Activated CD4-positive, CD25-positive, alpha-beta regulatory T cell treated with anti-CD3 and anti-CD28 coated beads, Interleukin-2, amount 50 U/mL, for 24 hours (primary cell): ENCODE measurements around the gene NOSTRIN.
"Not testable (repeated sequence)": the region's sequence is repeated elsewhere in the genome, so short reads cannot be mapped to it uniquely, and the experiment has no call there.

Experiments used
- ATAC-seq, 2 donors: fragments of 150-1000 bp; cut with Tn5 transposase; one replicate each; pipeline ENCODE4 v1.10.0; 2021; ENCODE audit warnings: mild to moderate bottlenecking in 1 of 2, moderate library complexity in 1 of 2

Gene NOSTRIN

GRCh38 chr2:168819829-168820489 is 17.5 kb downstream of the NOSTRIN start:
- ATAC-seq: no peak

GRCh38 chr2:168821577-168821976 is 19.1 kb downstream of the NOSTRIN start:
- no peak for ATAC-seq

GRCh38 chr2:168821992-168822391 is 19.6 kb downstream of the NOSTRIN start:
- no peak for ATAC-seq

- ATAC-seq: no peak
Observed at GRCh38 chr2:168825126-168825525, 22.7 kb downstream of the NOSTRIN start.

- no peak for ATAC-seq
Observed at GRCh38 chr2:168830958-168831357, 28.5 kb downstream of the NOSTRIN start.

GRCh38 chr2:168831662-168832061 is 29.2 kb downstream of the NOSTRIN start:
- no peak for ATAC-seq

- ATAC-seq: no peak
Observed at GRCh38 chr2:168835969-168836368, 33.5 kb downstream of the NOSTRIN start.

GRCh38 chr2:168841445-168841844 is 39.0 kb downstream of the NOSTRIN start:
- no peak for ATAC-seq

DNA sequence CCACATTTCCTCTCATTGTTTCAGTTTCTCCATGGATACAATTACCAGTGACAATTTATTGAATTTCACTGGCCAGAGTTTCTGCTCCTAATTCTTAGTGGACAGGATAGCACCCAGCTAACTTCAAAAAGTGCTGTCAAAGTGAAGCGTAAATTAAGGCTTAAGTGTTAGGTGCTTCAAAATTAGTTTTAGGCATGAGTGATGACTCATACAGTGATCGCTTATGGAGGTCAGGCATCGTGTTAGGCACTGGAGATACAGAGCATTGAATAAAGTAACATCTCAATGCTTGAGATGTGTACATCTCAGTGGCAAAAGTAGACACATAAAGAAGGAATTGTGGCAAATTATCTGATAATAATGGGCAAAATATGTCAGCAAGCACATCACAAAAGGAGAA is 40.8 kb downstream of the NOSTRIN start:
- no peak for ATAC-seq

GRCh38 chr2:168848225-168848624 is 45.8 kb downstream of the NOSTRIN start:
- no peak for ATAC-seq

DNA sequence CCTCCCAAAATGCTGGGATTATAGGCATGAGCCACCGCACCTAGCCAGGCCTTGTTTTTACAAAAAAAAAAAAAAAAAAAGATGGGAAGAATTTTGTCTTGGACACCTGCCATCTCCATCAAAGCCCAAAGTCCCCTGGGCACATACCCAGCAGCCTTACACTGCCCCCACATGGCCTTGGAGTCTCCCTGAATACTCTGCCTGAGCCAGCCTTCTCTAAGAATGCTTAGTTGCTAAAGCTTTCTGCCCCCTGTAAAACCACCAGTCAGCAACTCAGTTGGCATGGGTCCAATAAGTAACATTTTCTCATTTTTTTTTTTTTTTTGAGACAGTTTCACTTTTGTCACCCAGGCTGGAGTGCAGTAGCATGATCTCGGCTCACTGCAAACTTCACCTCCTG is 47.2 kb downstream of the NOSTRIN start:
- ATAC-seq: no peak

DNA sequence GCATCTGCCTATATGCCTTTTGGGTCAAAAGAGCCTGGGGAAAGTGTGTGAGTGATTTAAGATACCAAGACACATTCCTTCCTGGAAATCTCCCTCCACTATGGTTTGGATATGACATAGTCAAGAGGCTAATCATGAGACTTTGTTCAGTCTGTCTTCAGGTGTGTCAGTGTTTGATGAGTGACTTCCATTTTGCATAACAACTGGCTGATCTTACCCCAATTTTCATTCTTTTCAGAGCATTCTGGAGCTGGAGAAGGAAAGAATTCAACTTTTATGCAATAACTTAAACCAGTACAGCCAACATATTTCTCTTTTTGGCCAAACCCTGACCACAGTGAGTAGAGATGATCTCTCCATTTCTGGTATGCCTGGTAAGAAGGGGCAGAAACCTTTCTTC is 48.4 kb downstream of the NOSTRIN start:
- ATAC-seq: no peak

GRCh38 chr2:168851674-168852320 is 49.4 kb downstream of the NOSTRIN start:
- ATAC-seq: no peak

DNA sequence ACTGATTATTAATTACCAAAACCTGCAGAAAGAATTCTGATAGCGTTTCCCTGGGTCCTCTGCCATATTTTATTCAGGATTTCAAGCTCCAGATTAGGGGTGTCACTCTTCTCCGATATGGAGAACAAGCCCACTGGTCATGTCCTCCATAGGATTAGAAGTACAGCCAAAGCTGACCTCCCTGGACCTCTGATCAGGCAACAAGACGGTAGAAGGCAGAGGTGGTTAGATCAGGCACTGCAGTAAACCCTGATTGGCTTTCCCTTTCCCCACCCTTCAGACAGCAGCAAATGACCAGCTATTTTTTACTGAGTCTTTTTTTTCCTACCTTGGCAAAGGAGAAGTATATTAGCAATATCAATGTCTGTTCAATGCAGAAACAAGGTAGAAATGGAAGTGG is 50.0 kb downstream of the NOSTRIN start:
- ATAC-seq: no peak

GRCh38 chr2:168853471-168853870 is 51.0 kb downstream of the NOSTRIN start:
- no peak for ATAC-seq

GRCh38 chr2:168854651-168855050 is 52.2 kb downstream of the NOSTRIN start:
- ATAC-seq: no peak

- ATAC-seq: no peak
Observed at GRCh38 chr2:168855601-168856000, 53.2 kb downstream of the NOSTRIN start.

GRCh38 chr2:168858146-168858545 is 55.7 kb downstream of the NOSTRIN start:
- no peak for ATAC-seq

DNA sequence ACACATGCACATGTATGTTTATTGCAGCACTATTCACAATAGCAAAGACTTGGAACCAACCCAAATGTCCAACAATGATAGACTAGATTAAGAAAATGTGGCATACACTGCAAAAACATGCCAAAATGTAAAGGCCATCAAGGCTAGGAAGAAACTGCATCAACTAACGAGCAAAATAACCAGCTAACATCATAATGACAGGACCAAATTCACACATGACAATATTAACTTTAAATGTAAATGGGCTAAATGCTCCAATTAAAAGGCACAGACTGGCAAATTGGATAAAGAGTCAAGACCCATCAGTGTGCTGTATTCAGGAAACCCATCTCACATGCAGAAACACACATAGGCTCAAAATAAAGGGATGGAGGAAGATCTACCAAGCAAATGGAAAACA is 64.7 kb downstream of the NOSTRIN start:
- ATAC-seq: not testable (repeated sequence)

GRCh38 chr2:168870369-168870768 is 67.9 kb downstream of the NOSTRIN start:
- not testable (repeated sequence) for ATAC-seq

DNA sequence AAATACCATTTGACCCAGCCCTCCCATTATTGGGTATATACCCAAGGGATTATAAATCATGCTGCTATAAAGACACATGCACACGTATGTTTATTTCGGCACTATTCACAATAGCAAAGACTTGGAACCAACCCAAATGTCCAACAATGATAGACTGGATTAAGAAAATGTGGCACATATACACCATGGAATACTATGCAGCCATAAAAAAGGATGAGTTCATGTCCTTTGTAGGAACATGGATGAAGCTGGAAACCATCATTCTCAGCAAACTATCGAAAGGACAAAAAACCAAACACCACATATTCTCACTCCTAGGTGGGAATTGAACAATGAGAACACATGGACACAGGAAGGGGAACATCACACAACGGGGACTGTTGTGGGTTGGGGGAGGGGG is 68.4 kb downstream of the NOSTRIN start:
- not testable (repeated sequence) for ATAC-seq

DNA sequence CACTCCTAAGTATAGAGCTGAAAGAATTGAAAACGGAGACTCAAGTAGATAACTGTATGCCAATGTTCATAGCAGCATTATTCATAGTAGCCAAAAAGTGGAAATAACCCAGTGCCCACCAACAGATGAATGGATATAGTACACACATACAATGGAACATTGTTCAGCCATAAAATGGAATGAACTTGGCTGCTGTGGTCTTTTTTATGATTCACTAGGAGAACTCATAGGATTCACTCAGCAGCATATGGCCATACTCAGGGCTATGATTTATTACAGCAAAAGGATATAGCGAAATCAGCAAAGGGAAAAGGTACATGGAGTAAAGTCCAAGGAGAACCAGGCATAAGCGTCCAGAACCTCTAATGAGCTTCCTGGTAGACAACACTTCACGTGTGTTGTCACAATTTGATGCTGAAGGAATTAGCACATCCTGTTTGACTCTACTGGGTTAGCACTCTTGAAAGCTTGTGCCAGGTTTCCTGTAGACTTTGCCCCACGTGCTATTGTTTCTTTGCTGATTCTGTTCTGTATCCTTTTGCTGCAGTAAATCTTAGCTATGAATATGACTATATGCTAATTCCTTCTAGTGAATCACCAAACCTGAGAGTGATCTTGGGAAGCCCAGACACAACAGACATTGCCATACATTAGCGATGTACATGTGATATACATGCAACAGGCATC is 72.1 kb downstream of the NOSTRIN start:
- peak in 1 of 2 donors; percentile 44 for ATAC-seq

GRCh38 chr2:168882163-168882562 is 79.7 kb downstream of the NOSTRIN start:
- not testable (repeated sequence) for ATAC-seq

- peak; percentile 25 to 61 for ATAC-seq
Observed at GRCh38 chr2:168884975-168885374, 82.5 kb downstream of the NOSTRIN start.
